GM13976 (cell line): Measurements from ENCODE around the gene CRYZL1.
"Not testable (repeated sequence)": the region's sequence is repeated elsewhere in the genome, so short reads cannot be mapped to it uniquely, and the experiment has no call there.

Source experiments
- DNase-seq: peaks from one replicate; pipeline ENCODE4 v3.0.0; 2012; ENCODE audit warnings: low spot score
- in situ Hi-C: fragments of 300-500 bp; cut with MboI; formaldehyde crosslinking; loops from one replicate; pipeline ENCODE4 v1.12.0; 2022; ENCODE audit warnings: low sequenced_read_pairs, mixed read lengths, inconsistent platforms; ENCODE audit not compliant: unreplicated experiment
- TF ChIP-seq, protein P1 (sequence below): IDR thresholded peaks from 2 replicates; pipeline ENCODE4 v1.5.1; 2012; ENCODE audit warnings: borderline replicate concordance, mild to moderate bottlenecking; ENCODE audit not compliant: insufficient read depth; ENCODE audit errors: extremely low read depth, missing control alignments, control extremely low read depth

CRYZL1 gene

DNA sequence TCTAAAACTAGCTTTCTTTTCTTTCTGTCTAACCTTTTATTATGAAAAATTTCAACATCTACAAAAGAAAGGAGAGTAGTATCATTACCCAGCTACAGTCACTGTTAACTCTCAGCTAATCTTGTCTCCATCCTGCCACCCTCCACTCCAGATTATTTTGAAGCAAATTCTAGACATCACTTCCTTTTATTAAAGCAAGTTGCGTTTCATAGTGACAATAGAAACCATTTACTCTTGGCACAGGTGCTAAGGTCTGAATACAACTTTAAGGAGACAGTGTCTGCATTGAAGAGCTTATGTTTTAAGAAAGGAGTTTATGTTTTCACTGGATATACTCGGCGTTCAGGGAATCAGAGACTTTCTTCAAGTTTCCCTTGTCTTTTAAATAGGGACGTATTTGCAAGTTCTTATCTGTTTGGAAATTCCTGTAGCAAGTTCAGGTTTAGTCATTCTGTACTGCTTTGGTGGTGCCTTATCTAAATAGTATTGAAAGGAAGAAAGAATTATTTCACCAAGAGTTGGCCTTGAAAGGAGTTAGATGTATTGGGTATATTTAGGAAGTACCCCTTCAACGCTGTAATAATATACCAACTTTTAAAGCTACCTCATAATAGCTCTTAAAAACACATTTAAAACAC, 43.5 kb upstream of the CRYZL1 start:
- TF ChIP-seq, protein P1, sequence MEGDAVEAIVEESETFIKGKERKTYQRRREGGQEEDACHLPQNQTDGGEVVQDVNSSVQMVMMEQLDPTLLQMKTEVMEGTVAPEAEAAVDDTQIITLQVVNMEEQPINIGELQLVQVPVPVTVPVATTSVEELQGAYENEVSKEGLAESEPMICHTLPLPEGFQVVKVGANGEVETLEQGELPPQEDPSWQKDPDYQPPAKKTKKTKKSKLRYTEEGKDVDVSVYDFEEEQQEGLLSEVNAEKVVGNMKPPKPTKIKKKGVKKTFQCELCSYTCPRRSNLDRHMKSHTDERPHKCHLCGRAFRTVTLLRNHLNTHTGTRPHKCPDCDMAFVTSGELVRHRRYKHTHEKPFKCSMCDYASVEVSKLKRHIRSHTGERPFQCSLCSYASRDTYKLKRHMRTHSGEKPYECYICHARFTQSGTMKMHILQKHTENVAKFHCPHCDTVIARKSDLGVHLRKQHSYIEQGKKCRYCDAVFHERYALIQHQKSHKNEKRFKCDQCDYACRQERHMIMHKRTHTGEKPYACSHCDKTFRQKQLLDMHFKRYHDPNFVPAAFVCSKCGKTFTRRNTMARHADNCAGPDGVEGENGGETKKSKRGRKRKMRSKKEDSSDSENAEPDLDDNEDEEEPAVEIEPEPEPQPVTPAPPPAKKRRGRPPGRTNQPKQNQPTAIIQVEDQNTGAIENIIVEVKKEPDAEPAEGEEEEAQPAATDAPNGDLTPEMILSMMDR = no peak
- in situ Hi-C loops = no loop called here

DNA sequence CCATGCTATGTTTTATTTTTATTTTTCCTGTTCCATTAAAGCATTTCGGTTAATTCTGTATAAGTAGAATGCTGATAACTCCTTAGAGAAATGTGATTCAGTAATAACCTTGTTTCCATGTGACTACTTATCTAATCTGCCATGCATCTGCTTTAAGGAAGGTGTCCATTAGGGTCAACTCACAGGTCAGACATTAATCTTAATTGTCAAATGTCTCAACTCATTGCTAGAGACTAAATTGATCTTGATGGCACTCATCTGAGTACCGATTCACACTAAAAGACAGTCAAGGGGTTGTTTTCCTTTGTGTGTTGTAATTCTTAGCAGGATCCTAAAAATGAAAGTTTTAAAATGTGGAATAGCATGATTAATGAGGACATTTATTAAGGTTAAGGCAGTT, 42.5 kb upstream of the CRYZL1 start:
- TF ChIP-seq, protein P1 = no peak
- in situ Hi-C loops = no loop called here

More for the DNA sequence above, 43.5 kb upstream of the CRYZL1 start:
- DNase-seq = no peak

DNA sequence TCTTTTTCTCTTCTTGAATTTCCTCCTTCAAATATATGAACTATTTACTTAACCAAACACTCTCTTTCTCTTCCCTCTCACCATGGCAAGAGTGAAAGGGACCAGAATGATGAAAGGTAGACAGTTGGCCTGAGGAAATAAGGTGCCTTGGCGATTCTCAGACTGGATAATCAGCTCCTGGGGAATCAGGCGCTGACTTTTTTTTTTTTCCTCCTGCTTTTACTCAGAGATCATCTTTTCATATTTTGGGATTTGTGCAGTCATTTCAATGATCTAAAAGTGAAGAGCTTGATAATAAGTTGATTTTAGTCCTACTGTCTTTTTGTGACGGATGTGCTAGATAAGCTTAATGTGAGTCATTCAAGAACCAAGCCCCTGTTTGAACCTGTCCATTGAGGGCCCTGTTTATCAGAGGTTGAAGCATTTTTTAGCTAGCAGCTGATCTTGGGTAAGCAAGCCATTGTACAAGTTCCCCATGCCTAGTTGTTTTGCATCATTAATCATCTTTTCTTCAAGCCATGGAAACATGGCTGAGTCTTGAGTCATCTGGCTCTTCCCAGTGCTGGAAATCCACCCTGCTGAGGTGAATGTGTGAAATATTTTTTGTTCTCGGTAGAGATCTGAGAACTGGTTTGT, 41.6 kb upstream of the CRYZL1 start:
- no peak for DNase-seq
- TF ChIP-seq, protein P1 = no peak
- in situ Hi-C loops = no loop called here

More for the DNA sequence above, 42.5 kb upstream of the CRYZL1 start:
- no peak for DNase-seq

DNA sequence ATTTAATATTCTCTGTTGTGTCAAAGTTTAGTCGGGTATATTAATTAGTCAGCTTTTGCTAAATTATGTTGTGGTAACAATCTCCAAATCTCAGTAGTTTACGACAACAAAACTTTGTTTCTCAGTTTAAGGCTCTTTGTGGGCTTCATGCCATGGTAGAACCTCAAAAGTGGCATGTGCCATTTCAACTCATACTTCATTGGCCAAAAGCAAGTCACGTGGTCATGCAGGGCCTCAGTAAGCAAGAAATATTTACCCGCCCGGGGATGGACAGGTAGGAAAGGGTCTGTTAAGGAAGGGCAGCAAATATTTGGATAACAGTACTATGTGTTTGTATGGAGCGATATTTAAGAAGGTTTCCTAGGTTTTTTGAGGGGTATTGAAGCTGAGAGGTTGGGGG, 39.3 kb upstream of the CRYZL1 start:
- TF ChIP-seq, protein P1 = no peak
- in situ Hi-C loops = no loop called here
- DNase-seq = no peak

DNA sequence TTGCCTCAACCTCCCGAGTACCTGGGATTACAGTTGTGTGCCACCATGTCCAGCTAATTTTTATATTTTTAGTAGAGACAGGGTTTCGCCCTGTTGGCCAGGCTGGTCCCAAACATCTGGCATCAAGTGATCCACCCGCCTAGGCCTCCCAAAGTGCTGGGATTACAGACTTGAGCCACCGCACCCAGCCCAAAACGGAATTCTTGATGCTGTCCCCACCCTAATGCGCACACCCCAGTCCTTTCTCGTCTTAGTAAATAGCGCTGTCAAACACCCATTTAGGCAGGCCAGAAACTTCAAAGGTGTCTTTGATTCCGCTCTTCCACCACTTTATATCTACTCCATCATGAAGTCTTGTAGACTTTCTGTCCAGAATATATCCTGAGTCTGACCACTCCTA, 35.9 kb upstream of the CRYZL1 start:
- TF ChIP-seq, protein P1 = no peak
- no peak for DNase-seq
- in situ Hi-C loops = no loop called here

DNA sequence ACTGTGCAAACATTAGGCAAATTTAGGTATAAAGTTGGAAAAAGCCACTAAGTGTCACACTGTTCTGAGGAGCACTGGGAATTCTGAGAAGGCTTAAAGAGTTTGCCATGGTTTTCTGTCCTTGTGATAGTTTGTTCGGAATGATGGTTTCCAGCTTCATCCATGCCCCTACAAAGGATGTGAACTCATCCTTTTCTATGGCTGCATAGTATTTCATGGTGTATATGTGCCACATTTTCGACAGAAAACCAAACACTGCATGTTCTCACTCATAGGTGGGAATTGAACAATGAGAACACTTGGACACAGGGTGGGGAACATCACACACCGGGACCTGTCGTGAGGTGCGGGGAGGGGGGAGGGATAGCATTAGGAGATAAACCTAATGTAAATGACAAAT, 35.1 kb upstream of the CRYZL1 start:
- in situ Hi-C loops, DNase-seq: not testable (repeated sequence)

DNA sequence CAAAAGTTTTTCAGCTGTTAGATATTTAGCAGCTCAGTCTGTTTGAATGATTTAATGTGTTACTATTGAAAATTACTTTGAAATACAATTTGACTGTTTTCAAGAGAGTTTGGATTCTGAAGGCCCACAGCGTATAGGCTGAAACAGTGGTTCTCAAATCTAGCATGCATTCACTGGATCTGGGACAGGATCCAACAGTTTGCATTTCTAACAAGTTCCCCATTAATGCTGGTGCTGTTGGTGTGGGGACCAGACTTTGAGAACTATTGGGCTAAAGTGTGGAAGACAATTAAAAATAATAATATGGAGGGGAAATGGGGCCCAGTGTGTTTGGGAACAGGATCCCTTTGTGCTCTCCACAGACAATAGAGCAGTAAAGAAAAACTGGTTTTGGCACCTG, 32.7 kb upstream of the CRYZL1 start:
- DNase-seq = no peak
- in situ Hi-C loops = no loop called here
- TF ChIP-seq, protein P1 = no peak
